ENCODE data around the gene IQGAP2.

The IQGAP2 gene

GRCh38 chr5:76372323-76373054 is 30.6 kb upstream of the IQGAP2 start:
- TF ChIP-seq, protein P1, sequence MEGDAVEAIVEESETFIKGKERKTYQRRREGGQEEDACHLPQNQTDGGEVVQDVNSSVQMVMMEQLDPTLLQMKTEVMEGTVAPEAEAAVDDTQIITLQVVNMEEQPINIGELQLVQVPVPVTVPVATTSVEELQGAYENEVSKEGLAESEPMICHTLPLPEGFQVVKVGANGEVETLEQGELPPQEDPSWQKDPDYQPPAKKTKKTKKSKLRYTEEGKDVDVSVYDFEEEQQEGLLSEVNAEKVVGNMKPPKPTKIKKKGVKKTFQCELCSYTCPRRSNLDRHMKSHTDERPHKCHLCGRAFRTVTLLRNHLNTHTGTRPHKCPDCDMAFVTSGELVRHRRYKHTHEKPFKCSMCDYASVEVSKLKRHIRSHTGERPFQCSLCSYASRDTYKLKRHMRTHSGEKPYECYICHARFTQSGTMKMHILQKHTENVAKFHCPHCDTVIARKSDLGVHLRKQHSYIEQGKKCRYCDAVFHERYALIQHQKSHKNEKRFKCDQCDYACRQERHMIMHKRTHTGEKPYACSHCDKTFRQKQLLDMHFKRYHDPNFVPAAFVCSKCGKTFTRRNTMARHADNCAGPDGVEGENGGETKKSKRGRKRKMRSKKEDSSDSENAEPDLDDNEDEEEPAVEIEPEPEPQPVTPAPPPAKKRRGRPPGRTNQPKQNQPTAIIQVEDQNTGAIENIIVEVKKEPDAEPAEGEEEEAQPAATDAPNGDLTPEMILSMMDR (IDR thresholded peaks at IDR 0.05; ENCODE audit: low read depth, low read length), result no peak
- peaks cover 6% of the 10 kb centered on the region; the same call in 1 of the 2 replicates for H3K27me3 ChIP-seq
- no peak overlapping the region for H3K4me3 ChIP-seq (ENCODE audit: low read depth, low read length)
- H3K4me1 ChIP-seq, result peaks cover 3% of the 10 kb centered on the region; the same call in 1 of the 2 replicates
- DNase-seq, result peak; percentile 48
- no peaks in the 10 kb centered on the region for H3K36me3 ChIP-seq
- no peaks in the 10 kb centered on the region for H3K9me3 ChIP-seq

- H3K4me3 ChIP-seq (ENCODE audit: low read depth, low read length), result no peak overlapping the region
- peaks cover 3% of the 10 kb centered on the region; the same call in 1 of the 2 replicates for H3K4me1 ChIP-seq
- no peaks in the 10 kb centered on the region for H3K36me3 ChIP-seq
- peaks cover 3% of the 10 kb centered on the region; the same call in 1 of the 2 replicates for H3K27me3 ChIP-seq
- H3K9me3 ChIP-seq, result no peaks in the 10 kb centered on the region
- TF ChIP-seq, protein P1 (IDR thresholded peaks at IDR 0.05; ENCODE audit: low read depth, low read length), result no peak
- no peak for DNase-seq
These were observed 26.8 kb upstream of the IQGAP2 start for GRCh38 chr5:76376148-76376865.

GRCh38 chr5:76376866-76377230 is 26.2 kb upstream of the IQGAP2 start:
- no peak for DNase-seq
- Histone ChIP-seq H3K4me1 (peaks cover 3% of the 10 kb centered on the region; the same call in 1 of the 2 replicates), H3K27me3 (peaks cover 3% of the 10 kb centered on the region; the same call in 1 of the 2 replicates), H3K36me3 (no peaks in the 10 kb centered on the region), H3K9me3 (no peaks in the 10 kb centered on the region), H3K4me3 (ENCODE audit: low read depth, low read length) (no peak overlapping the region)
- TF ChIP-seq, protein P1 (IDR thresholded peaks at IDR 0.05; ENCODE audit: low read depth, low read length), result no peak

- TF ChIP-seq, protein P1 (IDR thresholded peaks at IDR 0.05; ENCODE audit: low read depth, low read length), result no peak
- no peaks in the 10 kb centered on the region for H3K4me1 ChIP-seq
- H3K9me3 ChIP-seq, result no peaks in the 10 kb centered on the region
- H3K4me3 ChIP-seq (ENCODE audit: low read depth, low read length), result no peak overlapping the region
- no peaks in the 10 kb centered on the region for H3K36me3 ChIP-seq
- peaks cover 3% of the 10 kb centered on the region; the same call in 1 of the 2 replicates for H3K27me3 ChIP-seq
- no peak for DNase-seq
These were observed 24.7 kb upstream of the IQGAP2 start for GRCh38 chr5:76378355-76378754.

GRCh38 chr5:76379316-76379715 is 23.8 kb upstream of the IQGAP2 start:
- TF ChIP-seq, protein P1 (IDR thresholded peaks at IDR 0.05; ENCODE audit: low read depth, low read length), result no peak
- Histone ChIP-seq H3K4me3 (ENCODE audit: low read depth, low read length) (no peak overlapping the region), H3K4me1 (no peaks in the 10 kb centered on the region), H3K27me3 (peaks cover 3% of the 10 kb centered on the region; the same call in 1 of the 2 replicates), H3K36me3 (no peaks in the 10 kb centered on the region), H3K9me3 (no peaks in the 10 kb centered on the region)
- DNase-seq, result no peak

- H3K27me3 ChIP-seq, result peaks cover 3% of the 10 kb centered on the region; the same call in 1 of the 2 replicates
- no peaks in the 10 kb centered on the region for H3K9me3 ChIP-seq
- H3K4me1 ChIP-seq, result no peaks in the 10 kb centered on the region
- TF ChIP-seq, protein P1 (IDR thresholded peaks at IDR 0.05; ENCODE audit: low read depth, low read length), result no peak
- DNase-seq, result no peak
- no peaks in the 10 kb centered on the region for H3K36me3 ChIP-seq
- no peak overlapping the region for H3K4me3 ChIP-seq (ENCODE audit: low read depth, low read length)
These were observed 23.2 kb upstream of the IQGAP2 start for GRCh38 chr5:76379855-76380254.
